HEK293T (cell line): Measurements from ENCODE around the gene PLAGL2.

Experiments
- ELF4 ChIP-seq: fragments of 450-650 bp; IDR thresholded peaks from 2 replicates; pipeline ENCODE4 v1.6.1; 2017; ENCODE audit warnings: antibody characterized with exemption
- FOXK2 ChIP-seq: fragments of 450-650 bp; IDR thresholded peaks from 2 replicates; pipeline ENCODE4 v1.6.1; 2016; ENCODE audit warnings: mild to moderate bottlenecking
- FOXM1 ChIP-seq: fragments of 450-650 bp; IDR thresholded peaks from 2 replicates; pipeline ENCODE4 v1.6.1; 2017; ENCODE audit warnings: mild to moderate bottlenecking, borderline replicate concordance
- L3MBTL2 ChIP-seq: fragments of 450-650 bp; conservative IDR thresholded peaks from 2 replicates; pipeline ENCODE4 v1.6.1; 2016; ENCODE audit warnings: mild to moderate bottlenecking
- NFRKB ChIP-seq: fragments of 450-650 bp; IDR thresholded peaks from 2 replicates; pipeline ENCODE4 v1.6.1; 2016; ENCODE audit warnings: mild to moderate bottlenecking, moderate library complexity
- SP1 ChIP-seq: fragments of 450-650 bp; IDR thresholded peaks from 2 replicates; pipeline ENCODE4 v1.6.1; 2017
- ZNF384 ChIP-seq: fragments of 450-650 bp; IDR thresholded peaks from 2 replicates; pipeline ENCODE4 v1.6.1; 2016

DNA sequence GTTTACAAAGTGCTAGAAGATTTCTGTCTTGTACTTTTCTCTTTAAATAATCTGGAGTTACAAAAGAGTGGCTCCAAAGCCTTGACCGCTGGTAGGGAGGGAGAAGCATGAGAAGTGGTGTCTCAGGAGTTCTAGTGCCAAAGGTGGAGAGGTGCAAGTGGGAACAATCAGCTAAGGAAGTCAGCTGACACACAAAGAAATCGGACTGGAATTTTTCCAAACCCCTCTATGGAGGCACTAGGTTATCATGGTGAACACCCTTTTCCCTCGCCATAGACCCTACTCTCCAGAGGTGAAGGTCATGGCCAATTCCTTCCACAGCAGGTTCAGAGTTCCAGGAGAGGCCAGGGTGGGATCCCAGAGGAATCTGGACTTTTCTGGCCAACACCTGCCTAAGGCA, 14.8 kb downstream of the PLAGL2 start:
- no peak for TF ChIP-seq ELF4
- TF ChIP-seq FOXK2, result no peak
- no peak for TF ChIP-seq L3MBTL2
- no peak for TF ChIP-seq SP1
- TF ChIP-seq FOXM1, result no peak
- no peak for TF ChIP-seq NFRKB
- no peak for TF ChIP-seq ZNF384
